ENCODE measurements around the gene CYB5A.
"Not testable (repeated sequence)": the region's sequence is repeated elsewhere in the genome, so short reads cannot be mapped to it uniquely, and the experiment has no call there.

Gene CYB5A

GRCh38 chr18:74294526-74294925 lies 2.8 kb upstream of the CYB5A start:
- no peak for DNase-seq (ENCODE audit: low read depth)

DNA sequence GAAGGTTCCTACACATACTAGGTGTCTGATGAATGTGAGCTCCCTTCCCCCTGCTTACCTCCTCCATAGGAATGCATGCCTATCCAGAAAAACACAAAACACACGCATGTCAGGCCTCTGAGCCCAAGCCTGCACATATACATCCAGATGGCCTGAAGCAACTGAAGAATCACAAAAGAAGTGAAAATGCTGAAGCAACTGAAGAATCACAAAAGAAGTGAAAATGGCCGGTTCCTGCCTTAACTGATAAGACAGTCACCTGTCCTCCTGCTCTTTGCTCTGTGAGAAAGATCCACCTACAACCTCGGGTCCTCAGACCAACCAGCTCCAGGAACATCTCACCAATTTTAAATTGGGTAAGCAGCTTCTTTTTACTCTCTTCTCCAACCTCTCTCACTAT lies 1.2 kb upstream of the CYB5A start:
- not testable (repeated sequence) for DNase-seq (ENCODE audit: low read depth)

- no peak for DNase-seq (ENCODE audit: low read depth)
Measured at GRCh38 chr18:74292541-74292858, 737 bp upstream of the CYB5A start.

GRCh38 chr18:74291472-74291770 lies 342 bp downstream of the CYB5A start:
- DNase-seq (ENCODE audit: low read depth): no peak

- DNase-seq (ENCODE audit: low read depth): no peak
Measured at GRCh38 chr18:74290794-74291471, 830 bp downstream of the CYB5A start.

GRCh38 chr18:74290021-74290420 lies 1.7 kb downstream of the CYB5A start:
- DNase-seq (ENCODE audit: low read depth): no peak

DNA sequence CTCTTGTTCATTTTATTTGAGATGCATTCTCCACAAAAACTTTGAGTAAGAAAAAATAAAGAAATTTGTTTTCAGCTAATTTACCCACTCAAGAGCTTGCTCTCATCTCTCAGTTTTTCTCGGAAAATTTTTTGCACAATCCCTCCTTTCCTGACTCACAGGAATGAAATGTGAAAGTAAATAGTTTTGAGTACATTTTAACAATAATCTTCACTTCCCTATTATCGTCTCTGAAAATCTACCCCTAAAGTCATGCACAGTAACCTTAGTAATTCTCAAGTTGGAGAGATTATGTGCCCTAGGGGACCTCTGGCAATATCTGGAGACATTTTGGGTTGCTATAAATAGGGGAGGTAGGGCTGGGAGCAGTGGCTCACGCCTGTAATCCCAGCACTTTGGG lies 2.6 kb downstream of the CYB5A start:
- DNase-seq (ENCODE audit: low read depth): no peak

GRCh38 chr18:74288730-74289129 lies 3.0 kb downstream of the CYB5A start:
- DNase-seq (ENCODE audit: low read depth): no peak

DNA sequence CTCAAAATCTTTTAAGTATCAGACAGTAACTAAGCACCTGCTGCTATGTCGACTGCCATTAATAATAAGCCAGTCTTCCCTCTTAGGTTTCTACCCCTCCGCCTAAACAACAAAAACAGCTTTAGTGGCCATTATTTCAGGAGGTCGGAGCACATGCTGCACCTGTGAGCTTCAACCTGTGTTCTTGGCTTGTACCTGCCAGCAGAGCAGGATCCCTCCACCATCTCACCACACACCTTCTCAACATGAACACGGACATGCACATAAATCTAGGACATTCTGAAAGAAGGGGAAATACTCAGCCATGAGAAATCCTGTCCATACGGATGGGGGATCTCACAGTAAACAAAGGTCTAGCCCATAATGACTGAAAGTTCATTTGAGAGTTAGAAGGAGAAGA lies 3.7 kb downstream of the CYB5A start:
- no peak for DNase-seq (ENCODE audit: low read depth)

- no peak for DNase-seq (ENCODE audit: low read depth)
Measured at GRCh38 chr18:74286856-74287255, 4.9 kb downstream of the CYB5A start.

GRCh38 chr18:74286106-74286855 lies 5.5 kb downstream of the CYB5A start:
- DNase-seq (ENCODE audit: low read depth): no peak

DNA sequence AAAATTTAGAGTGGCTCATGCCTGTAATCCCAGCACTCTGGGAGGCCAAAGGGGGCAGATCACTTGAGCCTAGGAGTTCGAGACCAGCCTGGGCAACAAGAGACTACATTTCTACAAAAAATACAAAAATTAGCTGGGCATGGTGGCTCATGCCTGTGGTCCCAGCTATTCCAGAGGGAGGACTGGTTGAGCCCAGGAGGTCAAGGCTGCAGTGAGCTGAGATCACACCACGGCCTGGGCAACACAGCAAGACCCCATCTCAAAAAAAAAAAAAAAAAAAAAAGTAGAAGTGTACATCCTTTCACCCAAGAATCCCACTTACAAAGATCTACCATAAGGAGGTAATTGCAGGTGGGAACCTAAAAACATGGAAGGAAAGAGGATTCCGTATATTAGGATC lies 6.2 kb downstream of the CYB5A start:
- not testable (repeated sequence) for DNase-seq (ENCODE audit: low read depth)

DNA sequence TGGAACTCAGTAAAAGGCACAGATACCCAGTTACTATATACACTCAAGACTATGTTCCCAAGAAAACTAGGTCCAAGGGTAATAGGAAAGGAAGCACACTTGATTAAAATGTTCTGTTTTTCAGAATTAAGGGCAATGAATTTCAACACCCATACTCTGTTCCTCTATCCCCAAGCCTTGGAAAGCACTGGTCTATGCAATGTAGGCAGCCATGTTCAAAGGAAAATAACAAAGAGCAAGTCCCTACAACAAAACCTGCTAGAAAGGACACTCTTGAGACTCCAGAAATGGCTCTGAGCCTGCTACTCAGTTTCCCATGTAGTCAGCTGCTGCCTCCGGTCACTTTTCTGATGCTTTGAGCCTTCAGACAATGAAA lies 6.8 kb downstream of the CYB5A start:
- DNase-seq (ENCODE audit: low read depth): no peak

DNA sequence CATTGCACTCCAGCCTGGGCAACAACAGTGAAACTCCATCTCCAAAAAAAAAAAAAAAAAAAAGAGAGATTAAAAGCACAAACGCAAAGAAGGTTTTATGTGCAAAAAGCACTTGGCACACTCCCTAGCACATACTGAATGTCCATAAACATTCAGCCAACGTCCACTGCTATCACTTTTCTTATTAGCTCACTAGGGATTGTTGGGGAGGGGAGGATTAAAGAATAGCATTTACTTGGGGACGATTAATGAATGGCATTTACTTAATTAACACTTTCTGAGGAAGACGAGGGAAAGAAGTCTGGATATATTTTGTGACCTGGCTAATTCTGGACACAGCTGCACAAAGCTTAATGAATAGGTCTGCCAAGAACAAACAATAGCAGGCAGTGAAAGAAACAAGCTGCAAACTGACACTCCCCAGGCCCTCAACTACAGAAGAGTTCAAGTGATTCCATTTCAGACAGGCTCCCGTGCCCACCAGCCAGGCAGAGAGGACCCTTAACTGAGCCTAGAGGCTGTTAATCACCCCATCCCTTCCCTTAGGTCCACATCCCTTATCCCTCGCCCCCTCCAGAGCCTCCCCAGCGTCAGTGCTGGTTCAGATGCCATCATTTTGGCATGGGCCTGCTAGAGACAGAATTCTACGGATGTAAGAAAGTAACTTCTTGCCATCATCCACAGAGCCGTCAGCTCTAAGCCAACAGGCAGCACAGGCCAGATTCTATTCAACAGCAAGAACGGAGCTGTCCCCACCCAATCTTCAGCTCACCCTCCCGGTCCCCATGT lies 7.4 kb downstream of the CYB5A start:
- no peak for DNase-seq (ENCODE audit: low read depth)

DNA sequence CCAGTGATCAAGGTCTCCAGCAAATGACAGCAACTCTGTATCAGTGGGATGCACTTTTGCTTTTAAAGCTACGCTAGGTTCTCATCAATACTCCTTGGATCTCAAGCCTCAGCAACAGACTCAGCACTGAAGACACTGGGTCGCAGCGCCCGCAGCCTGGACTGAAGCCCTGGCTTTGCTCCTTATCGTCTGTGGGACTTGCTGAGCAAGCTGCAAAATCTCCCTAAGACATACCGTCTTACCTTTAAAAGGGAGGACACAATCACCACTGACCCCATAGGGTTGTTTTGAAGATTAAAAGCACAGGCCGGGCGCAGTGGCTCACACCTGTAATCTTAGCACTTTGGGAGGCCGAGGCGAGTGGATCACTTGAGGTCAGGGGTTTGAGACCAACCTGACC lies 8.1 kb downstream of the CYB5A start:
- DNase-seq (ENCODE audit: low read depth): no peak

GRCh38 chr18:74282755-74283554 lies 8.8 kb downstream of the CYB5A start:
- DNase-seq (ENCODE audit: low read depth): no peak

DNA sequence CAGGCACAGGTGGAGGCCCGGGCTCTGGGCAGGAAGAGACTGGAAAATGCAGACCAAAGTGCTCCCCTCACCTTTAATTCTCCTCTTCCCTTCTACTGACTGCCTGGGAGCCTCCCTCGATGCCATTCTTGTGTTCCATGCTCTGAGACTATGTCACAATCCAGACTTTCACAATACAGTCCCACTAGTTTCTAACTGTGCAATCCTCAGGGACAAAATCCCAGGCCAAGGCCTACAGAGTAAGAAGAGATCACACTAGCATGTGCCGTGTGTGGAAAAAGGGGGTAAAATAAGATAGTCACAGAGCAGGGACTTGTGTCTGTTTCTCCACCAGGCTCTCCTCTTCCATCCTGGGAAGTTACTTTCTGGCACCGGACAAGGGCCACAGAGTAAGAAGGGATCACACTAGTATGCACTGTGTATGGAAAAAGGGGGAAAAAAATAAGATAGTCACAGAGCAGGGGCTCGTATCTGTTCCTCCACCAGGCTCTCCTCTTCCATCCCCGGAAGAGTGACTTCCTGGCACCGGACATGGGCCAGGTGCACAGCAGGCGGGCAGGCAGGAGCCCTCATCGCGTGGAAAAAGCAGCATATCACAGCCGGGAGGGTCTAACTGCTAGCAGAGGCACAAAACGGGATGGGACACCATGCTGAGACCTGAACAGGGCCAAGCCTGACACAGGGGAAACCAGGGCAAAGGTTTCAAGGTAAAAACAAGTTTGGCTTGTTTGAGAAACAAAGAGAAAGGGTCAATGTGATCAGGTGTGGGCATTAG lies 9.6 kb downstream of the CYB5A start:
- no peak for DNase-seq (ENCODE audit: low read depth)

GRCh38 chr18:74281011-74281979 lies 10.5 kb downstream of the CYB5A start:
- DNase-seq (ENCODE audit: low read depth): no peak

DNA sequence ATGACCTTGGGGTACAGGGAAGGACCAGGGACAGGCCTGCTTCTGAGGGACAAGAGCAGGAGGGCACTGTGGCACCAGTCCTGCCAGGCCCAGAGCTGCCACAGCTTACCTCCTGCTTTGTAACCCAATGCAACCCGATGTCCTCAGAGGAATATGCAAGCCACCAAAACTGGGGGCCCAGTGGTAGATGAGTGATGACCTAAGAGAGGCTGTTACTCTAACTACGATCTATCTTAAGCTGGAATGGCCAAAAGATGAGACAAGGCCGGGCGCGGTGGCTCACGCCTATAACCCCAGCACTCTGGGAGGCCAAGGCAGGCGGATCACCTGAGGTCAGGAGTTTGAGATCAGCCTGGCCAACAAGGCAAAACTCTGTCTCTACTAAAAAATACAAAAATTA lies 12.8 kb downstream of the CYB5A start:
- DNase-seq (ENCODE audit: low read depth): no peak

DNA sequence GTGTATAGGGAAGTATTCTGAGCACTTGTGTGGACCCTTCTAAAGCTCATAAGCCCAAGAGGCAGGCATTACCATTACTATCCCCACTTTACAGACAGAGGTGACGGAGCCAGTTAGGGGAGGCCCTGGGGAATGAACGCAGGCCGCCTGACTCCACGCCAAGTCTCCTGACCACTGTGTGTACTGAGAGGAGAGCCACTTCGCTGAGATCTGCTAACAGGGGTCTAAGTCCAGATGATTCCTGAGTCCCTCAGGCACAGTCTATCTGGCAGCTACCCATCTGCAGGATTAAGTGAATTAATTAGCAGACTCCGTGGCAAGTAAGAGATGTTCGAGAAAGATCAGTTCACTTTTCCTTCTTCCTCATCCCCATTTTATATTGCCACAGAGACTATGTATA lies 13.7 kb downstream of the CYB5A start:
- DNase-seq (ENCODE audit: low read depth): no peak

DNA sequence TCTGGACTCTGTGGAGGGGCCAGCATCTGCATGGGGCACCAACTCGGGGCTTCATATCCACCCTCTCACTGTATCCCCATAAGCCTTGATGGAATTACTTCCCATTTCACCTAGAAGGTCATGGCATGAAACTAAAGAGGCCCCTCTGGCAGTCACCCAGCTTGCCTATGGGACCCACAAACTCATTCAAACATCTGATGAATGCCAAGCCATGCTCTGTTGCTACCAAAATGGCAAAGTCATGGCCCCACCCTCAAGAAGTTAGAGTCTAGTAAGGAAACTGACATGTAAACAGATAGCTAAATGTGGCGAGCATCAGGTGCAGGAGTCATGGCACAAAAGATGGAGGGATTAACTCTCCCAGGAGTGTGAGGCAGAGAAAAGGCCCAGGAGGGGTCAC lies 14.5 kb downstream of the CYB5A start:
- DNase-seq (ENCODE audit: low read depth): no peak
